SJSA1 (cell line): ENCODE results near the gene DEFB108B. TPM values are rescaled to one million over a fixed set of nuclear protein-coding genes. Genes with fewer than 3 reads are reported as not detected.
"Not testable (repeated sequence)": the region's sequence is repeated elsewhere in the genome, so short reads cannot be mapped to it uniquely, and the experiment has no call there.

Experiments
- DNase-seq, 2 experiments: peaks; one replicate each; pipeline ENCODE4 v3.0.0-alpha.2; 2015 to 2020; ENCODE audit warnings: low spot score in 2 of 2, low read depth in 1 of 2
- H3K27ac ChIP-seq: fragments of 250-450 bp; sonication (Bioruptor Pico); 2 replicates; pipeline ENCODE4 v1.5.1; 2020; ENCODE audit warnings: mild to moderate bottlenecking, moderate library complexity
- H3K27me3 ChIP-seq: fragments of 250-450 bp; sonication (Bioruptor Pico); replicated peaks from 2 replicates; pipeline ENCODE4 v1.5.1; 2020; ENCODE audit warnings: mild to moderate bottlenecking, moderate library complexity
- H3K36me3 ChIP-seq: fragments of 250-450 bp; sonication (Bioruptor Pico); 2 replicates; pipeline ENCODE4 v1.5.1; 2020; ENCODE audit warnings: mild to moderate bottlenecking
- H3K4me1 ChIP-seq: fragments of 250-450 bp; sonication (Bioruptor Pico); replicated peaks from 2 replicates; pipeline ENCODE4 v1.6.1; 2021; ENCODE audit warnings: mild to moderate bottlenecking
- H3K4me3 ChIP-seq: fragments of 250-450 bp; sonication (Bioruptor Pico); 2 replicates; pipeline ENCODE4 v1.5.1; 2020; ENCODE audit warnings: mild to moderate bottlenecking
- H3K9me3 ChIP-seq: fragments of 250-450 bp; sonication (Bioruptor Pico); replicated peaks from 2 replicates; pipeline ENCODE4 v1.5.1; 2020; ENCODE audit warnings: mild to moderate bottlenecking
- total RNA-seq: library from RNA; depleted of rRNA; stranded (reverse); fragments of >200 nt; shearing (Covaris generic); gene quantifications from 2 replicates; pipeline ENCODE4 v1.2.3, GENCODE V29; 2014

The DEFB108B gene
- total RNA-seq, 1 experiment from 2014 or later: not detected

- H3K4me3 ChIP-seq, H3K27me3 ChIP-seq, H3K27ac ChIP-seq, H3K36me3 ChIP-seq, H3K9me3 ChIP-seq, H3K4me1 ChIP-seq: not testable (repeated sequence)
- peak; percentile 33 to 52 for DNase-seq
Measured at GRCh38 chr11:71800335-71800953, 32.6 kb upstream of the DEFB108B start.

- not testable (repeated sequence) for H3K9me3 ChIP-seq, DNase-seq, H3K4me3 ChIP-seq, H3K27ac ChIP-seq, H3K4me1 ChIP-seq, H3K36me3 ChIP-seq, H3K27me3 ChIP-seq
Measured at GRCh38 chr11:71801026-71801425, 32.0 kb upstream of the DEFB108B start.

DNA sequence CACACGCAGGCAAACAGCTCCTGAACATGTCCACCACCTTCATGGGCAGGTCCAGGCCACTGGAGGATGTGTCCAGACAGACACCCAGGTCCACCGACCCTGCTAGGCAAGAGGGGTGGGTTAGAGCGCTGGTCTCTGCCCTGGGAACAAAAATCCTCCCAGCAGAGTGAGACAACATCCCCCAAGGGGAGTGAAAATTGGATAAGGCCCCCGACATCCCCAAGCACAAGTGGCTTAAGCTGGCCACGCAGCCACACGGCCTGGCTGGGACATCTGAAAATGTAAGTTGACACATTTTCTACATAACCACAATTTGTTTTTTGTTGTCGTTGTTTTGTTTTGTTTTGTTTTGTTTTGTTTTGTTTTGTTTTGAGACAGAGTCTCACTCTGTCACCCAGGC, 30.1 kb upstream of the DEFB108B start:
- DNase-seq, H3K4me3 ChIP-seq, H3K4me1 ChIP-seq, H3K27me3 ChIP-seq, H3K9me3 ChIP-seq, H3K27ac ChIP-seq, H3K36me3 ChIP-seq: not testable (repeated sequence)

DNA sequence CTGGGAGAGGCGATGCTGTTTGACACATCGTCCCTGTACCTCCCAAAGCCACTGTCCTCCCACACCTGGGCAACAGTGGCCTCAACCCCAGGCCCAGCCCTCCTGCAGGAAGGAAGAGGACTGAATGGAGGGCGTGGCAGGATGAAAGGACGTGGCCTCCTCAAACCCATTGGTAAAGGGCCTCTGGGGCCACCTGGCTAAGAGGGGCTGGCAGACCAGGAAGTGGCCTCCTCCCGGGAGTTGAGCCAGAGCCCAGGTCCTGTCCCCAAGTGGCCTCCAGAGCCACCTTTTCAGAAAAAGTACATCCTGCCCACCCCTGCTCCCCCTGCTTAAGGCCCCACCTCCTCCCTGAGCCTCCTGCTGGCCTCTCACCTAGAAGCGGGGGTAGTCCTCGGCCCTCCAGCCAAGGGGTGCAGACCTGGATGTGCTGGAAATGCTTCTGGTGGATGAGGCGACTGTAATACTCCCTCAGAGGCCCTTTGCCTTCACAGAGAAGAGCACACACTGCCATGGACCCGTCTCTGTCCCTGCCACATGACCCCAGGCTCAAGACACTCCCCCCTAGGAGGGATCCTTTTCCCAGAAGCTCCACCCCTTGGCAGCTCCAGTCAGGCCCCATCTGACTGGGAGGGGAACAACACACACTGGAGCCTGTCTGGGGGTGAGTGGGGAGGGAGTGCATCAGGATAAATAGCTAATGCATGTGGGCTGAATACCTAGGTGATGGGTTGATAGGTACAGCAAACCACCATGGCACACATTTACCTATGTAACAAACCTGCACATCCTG, 28.6 kb upstream of the DEFB108B start:
- H3K4me3 ChIP-seq, H3K36me3 ChIP-seq, H3K4me1 ChIP-seq, H3K27ac ChIP-seq, DNase-seq, H3K9me3 ChIP-seq, H3K27me3 ChIP-seq: not testable (repeated sequence)

- not testable (repeated sequence) for H3K9me3 ChIP-seq, DNase-seq, H3K27ac ChIP-seq, H3K4me3 ChIP-seq, H3K4me1 ChIP-seq, H3K36me3 ChIP-seq, H3K27me3 ChIP-seq
Measured at GRCh38 chr11:71812529-71812928, 20.5 kb upstream of the DEFB108B start.

DNA sequence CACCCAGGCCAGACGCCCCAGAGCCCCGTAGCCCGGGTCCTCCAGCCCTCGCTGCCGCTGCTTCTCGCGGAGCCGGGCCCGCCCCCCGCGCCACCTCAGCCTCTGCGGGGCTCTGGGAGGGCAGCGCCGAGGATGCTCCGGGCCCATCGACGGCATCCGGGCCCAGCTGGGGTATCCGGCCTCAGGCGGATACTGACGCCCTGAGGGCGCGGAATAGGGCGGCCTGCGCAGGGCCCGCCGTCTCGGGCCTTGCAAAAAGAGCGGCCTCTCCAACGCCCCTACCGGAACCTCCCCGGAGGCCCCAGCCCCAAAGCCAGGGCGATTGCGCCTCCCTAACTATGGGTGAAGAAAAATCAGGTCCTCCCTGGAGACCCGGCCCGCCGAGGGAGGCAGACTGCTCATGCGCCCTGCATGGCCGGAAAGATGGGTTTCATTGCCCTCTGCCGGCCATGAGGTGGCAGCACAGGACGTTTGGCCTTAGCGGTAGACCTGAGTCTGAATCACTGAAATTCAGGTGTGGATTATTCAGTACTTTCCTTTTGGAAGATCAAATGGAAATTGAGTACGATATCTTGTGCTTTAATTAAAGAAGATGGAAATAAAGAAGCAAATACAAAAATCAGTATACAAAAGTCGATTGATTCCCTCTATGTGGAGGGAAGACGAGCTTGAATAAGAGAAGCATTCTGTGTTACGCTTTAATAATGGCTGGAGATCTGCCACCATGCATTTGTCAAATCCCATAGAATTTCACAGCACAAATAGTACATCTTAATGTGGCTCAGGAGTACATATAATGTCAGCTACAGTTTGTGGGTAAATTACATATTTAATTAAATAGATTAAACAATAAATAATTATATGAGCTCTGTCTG, 19.3 kb upstream of the DEFB108B start:
- H3K36me3 ChIP-seq, H3K4me1 ChIP-seq, H3K27ac ChIP-seq, H3K27me3 ChIP-seq, H3K4me3 ChIP-seq, H3K9me3 ChIP-seq: not testable (repeated sequence)
- DNase-seq: peak; percentile 24 to 61

DNA sequence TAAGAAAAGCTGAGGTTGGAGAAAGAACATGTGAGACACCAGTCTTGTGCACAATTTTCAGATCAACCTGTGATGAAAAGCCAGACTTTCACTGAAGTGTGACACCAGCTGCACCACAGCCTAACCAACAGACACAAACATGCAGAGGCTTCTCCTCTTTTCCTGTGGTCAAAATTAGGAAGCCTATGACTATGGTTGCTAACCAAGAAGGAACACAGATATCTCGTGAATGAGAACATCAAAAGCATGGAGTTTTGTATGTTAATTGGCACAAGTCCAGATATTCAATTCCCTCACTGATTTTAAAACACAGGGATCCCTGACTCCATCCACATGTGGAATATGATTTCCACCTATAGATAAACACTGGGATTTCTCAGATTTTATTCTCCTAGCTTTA, 11.5 kb upstream of the DEFB108B start:
- not testable (repeated sequence) for H3K9me3 ChIP-seq, H3K4me3 ChIP-seq, H3K4me1 ChIP-seq, H3K27me3 ChIP-seq, H3K27ac ChIP-seq, DNase-seq, H3K36me3 ChIP-seq

GRCh38 chr11:71829247-71829646, 3.8 kb upstream of the DEFB108B start:
- H3K27ac ChIP-seq, H3K9me3 ChIP-seq, H3K4me1 ChIP-seq, H3K27me3 ChIP-seq, DNase-seq, H3K4me3 ChIP-seq, H3K36me3 ChIP-seq: not testable (repeated sequence)

DNA sequence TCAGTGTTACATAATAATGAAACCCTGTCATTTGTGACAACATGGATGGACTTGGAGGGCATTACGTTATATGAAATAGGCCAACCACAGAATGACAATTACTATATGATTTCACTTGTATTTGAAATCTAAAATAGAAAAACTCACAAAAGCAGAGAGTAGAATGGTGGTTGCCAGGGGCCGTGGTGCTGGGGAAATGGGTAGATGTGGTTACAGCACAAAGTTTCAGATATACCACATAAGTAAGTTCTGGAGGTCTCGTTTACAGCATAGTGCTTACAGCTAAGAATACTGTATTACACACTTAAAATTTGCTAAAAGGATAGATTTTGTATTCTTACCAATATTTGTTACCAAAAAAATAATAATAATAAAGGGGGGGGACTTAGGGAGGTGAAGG, 3.3 kb upstream of the DEFB108B start:
- not testable (repeated sequence) for H3K27me3 ChIP-seq, H3K9me3 ChIP-seq, H3K4me3 ChIP-seq, H3K27ac ChIP-seq, H3K36me3 ChIP-seq, DNase-seq, H3K4me1 ChIP-seq

DNA sequence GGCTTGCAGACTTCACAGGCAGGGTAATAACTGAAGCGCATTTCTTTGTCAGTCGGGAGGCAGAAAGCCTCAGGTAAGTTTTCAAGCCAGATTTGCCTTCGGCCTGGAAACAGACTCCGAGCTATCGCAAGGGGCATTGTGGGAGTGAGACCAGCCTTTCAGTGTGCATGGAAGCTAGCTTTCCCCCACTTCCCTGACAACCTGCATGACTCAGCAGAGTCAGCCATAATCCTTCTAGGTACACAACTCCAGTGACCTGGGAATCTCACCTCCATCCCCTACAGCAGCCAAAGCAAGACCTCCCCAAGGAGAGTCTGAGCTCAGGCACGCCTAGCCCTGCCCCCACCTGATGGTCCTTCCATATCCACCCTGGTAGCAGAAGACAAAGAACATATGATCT, 9.7 kb downstream of the DEFB108B start:
- not testable (repeated sequence) for H3K4me1 ChIP-seq, H3K9me3 ChIP-seq, DNase-seq, H3K36me3 ChIP-seq, H3K27me3 ChIP-seq, H3K4me3 ChIP-seq, H3K27ac ChIP-seq

GRCh38 chr11:71843355-71843754, 10.4 kb downstream of the DEFB108B start:
- not testable (repeated sequence) for H3K4me1 ChIP-seq, H3K4me3 ChIP-seq, H3K27me3 ChIP-seq, DNase-seq, H3K27ac ChIP-seq, H3K9me3 ChIP-seq, H3K36me3 ChIP-seq

DNA sequence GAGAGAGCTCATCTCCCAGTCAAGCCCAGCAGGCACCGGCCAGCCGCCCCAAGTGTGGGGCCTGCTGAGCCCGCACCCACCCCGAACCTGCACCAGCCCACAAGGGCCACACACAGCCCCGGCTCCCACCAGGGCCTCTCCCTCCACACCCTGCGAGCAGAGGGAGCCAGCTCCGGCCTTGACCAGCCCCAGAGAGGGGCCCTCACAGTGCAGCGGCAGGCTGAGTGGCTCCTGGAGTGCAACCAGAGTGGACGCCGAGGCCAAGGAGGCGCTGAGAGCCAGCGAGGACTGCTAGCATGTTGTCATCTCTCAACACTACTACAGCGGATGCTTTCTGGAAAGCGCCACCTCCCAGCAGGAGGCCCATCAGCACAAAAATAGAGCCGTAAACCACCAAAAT, 10.9 kb downstream of the DEFB108B start:
- no peak for DNase-seq
- H3K36me3 ChIP-seq: no peaks in the 10 kb centered on the region
- no peak overlapping the region for H3K4me3 ChIP-seq
- no peaks in the 10 kb centered on the region for H3K27me3 ChIP-seq
- H3K4me1 ChIP-seq: no peaks in the 10 kb centered on the region
- no peak overlapping the region for H3K27ac ChIP-seq
- no peaks in the 10 kb centered on the region for H3K9me3 ChIP-seq

- H3K4me3 ChIP-seq, DNase-seq, H3K9me3 ChIP-seq, H3K27ac ChIP-seq, H3K27me3 ChIP-seq, H3K4me1 ChIP-seq, H3K36me3 ChIP-seq: not testable (repeated sequence)
Measured at GRCh38 chr11:71853895-71854294, 20.9 kb downstream of the DEFB108B start.

GRCh38 chr11:71855880-71856279, 22.9 kb downstream of the DEFB108B start:
- not testable (repeated sequence) for H3K27ac ChIP-seq, H3K4me1 ChIP-seq, DNase-seq, H3K36me3 ChIP-seq, H3K4me3 ChIP-seq, H3K27me3 ChIP-seq, H3K9me3 ChIP-seq
